H1 (cell line): ENCODE results near the gene GEN1. TPM values are rescaled to one million over a fixed set of nuclear protein-coding genes. Genes with fewer than 3 reads are reported as not detected.

Experiments used
- CTCF ChIA-PET: fragments of 300-600 bp; sonication (Branson Sonifier 250); formaldehyde crosslinking; loops from one replicate; lab custom pipeline; 2021; ENCODE audit not compliant: partially characterized antibody; lab: Charles Lee
- POLR2A ChIA-PET: fragments of 300-600 bp; sonication (Branson Sonifier 250); formaldehyde crosslinking; loops from one replicate; lab custom pipeline; 2021; ENCODE audit warnings: inconsistent platforms; ENCODE audit not compliant: partially characterized antibody; lab: Charles Lee
- DNase-seq, 2 experiments: peaks; one replicate each; pipeline versions ENCODE4 v3.0.0 to v3.0.0-alpha.2; 2010 to 2022; ENCODE audit warnings: low spot score in 2 of 2, low read depth in 1 of 2, mixed read lengths in 1 of 2
- FAIRE-seq: peaks from 2 replicates; lab custom pipeline; 2011; peaks lifted over from hg19 to GRCh38; lab: Jason Lieb, UNC
- H2AFZ ChIP-seq: 2 replicates; pipeline ENCODE4 v1.8.1; 2012; ENCODE audit warnings: low read length, inconsistent platforms
- H2AK5ac ChIP-seq: 2 replicates; pipeline ENCODE4 v1.6.1; 2013; ENCODE audit warnings: low read depth, low read length
- H2BK120ac ChIP-seq: replicated peaks from 2 replicates; pipeline ENCODE3; 2013; ENCODE audit warnings: low read depth, low read length, inconsistent platforms
- H2BK12ac ChIP-seq: 2 replicates; pipeline ENCODE4 v1.6.1; 2013; ENCODE audit warnings: low read depth, low read length
- H2BK15ac ChIP-seq: 2 replicates; pipeline ENCODE4 v1.6.1; 2013; ENCODE audit warnings: low read length
- H2BK20ac ChIP-seq: 2 replicates; pipeline ENCODE4 v1.6.1; 2013; ENCODE audit warnings: low read length
- H2BK5ac ChIP-seq: 2 replicates; pipeline ENCODE4 v1.6.1; 2013; ENCODE audit warnings: low read depth, low read length
- H3K14ac ChIP-seq: 2 replicates; pipeline ENCODE4 v1.6.1; 2013; ENCODE audit warnings: inconsistent platforms; ENCODE audit not compliant: insufficient read length
- H3K18ac ChIP-seq: 2 replicates; pipeline ENCODE4 v1.6.1; 2013; ENCODE audit warnings: low read length; ENCODE audit errors: extremely low read depth
- H3K23ac ChIP-seq: 2 replicates; pipeline ENCODE4 v1.6.1; 2013; ENCODE audit warnings: inconsistent platforms; ENCODE audit not compliant: insufficient read length
- H3K23me2 ChIP-seq: 2 replicates; pipeline ENCODE4 v1.6.1; 2013; ENCODE audit warnings: low read depth, low read length
- H3K27ac ChIP-seq: 2 replicates; pipeline ENCODE4 v1.6.1; 2011; ENCODE audit warnings: low read depth, low read length, inconsistent platforms
- H3K27me3 ChIP-seq, 4 experiments: replicated peaks in 1 of 4; 1 replicate in 1 of 4; 2 replicates in 3 of 4; pipeline versions ENCODE4 v1.6.1 to v1.8.1; 2011 to 2013; ENCODE audit warnings: low read length in 3 of 4, mild to moderate bottlenecking in 3 of 4, inconsistent platforms in 2 of 4, mixed read lengths in 2 of 4, moderate library complexity in 1 of 4; ENCODE audit not compliant: control insufficient read depth in 3 of 4, insufficient read depth in 3 of 4; ENCODE audit errors: extremely low read depth in 1 of 4
- H3K36me3 ChIP-seq, 4 experiments: 2 replicates each; pipeline versions ENCODE4 v1.6.1 to v1.8.1; 2011 to 2013; ENCODE audit warnings: mild to moderate bottlenecking in 4 of 4, low read length in 3 of 4, moderate library complexity in 2 of 4, control low read depth in 1 of 4, inconsistent platforms in 1 of 4; ENCODE audit not compliant: insufficient read depth in 4 of 4, control insufficient read depth in 2 of 4
- H3K4ac ChIP-seq: replicated peaks from 2 replicates; pipeline ENCODE3; 2013; ENCODE audit warnings: low read length, low read depth, mixed read lengths, inconsistent platforms; ENCODE audit not compliant: insufficient read length
- H3K4me1 ChIP-seq, 4 experiments: replicated peaks in 1 of 4; 1 replicate in 1 of 4; 2 replicates in 3 of 4; pipeline versions ENCODE4 v1.6.1 to v1.8.1; 2011 to 2013; ENCODE audit warnings: low read length in 3 of 4, inconsistent platforms in 2 of 4, mixed read lengths in 1 of 4; ENCODE audit not compliant: insufficient read depth in 4 of 4, control insufficient read depth in 3 of 4
- H3K4me2 ChIP-seq, 2 experiments: 2 replicates each; pipeline versions ENCODE4 v1.6.1 to v1.8.1; 2011 to 2013; ENCODE audit warnings: low read depth in 2 of 2, low read length in 2 of 2, control low read depth in 1 of 2, inconsistent platforms in 1 of 2, mild to moderate bottlenecking in 1 of 2; ENCODE audit not compliant: insufficient read depth in 1 of 2
- H3K4me3 ChIP-seq, 4 experiments: fragments of 200-600, 300-600 bp in 1 of 4; sonication (generic), shearing (Covaris generic), sonication (Bioruptor Twin) in 1 of 4; 2 replicates each; pipeline versions ENCODE4 v1.5.1 to v1.8.1; 2011 to 2016; ENCODE audit warnings: low read length in 4 of 4, low read depth in 3 of 4, control low read depth in 2 of 4, inconsistent platforms in 2 of 4, mild to moderate bottlenecking in 2 of 4, mixed read lengths in 1 of 4, moderate library complexity in 1 of 4; ENCODE audit not compliant: insufficient read depth in 2 of 4; ENCODE audit errors: extremely low read depth in 1 of 4
- H3K56ac ChIP-seq: replicated peaks from 2 replicates; pipeline ENCODE3; 2013; ENCODE audit warnings: low read depth, mild to moderate bottlenecking, mixed read lengths, low read length, inconsistent platforms; ENCODE audit not compliant: insufficient read length
- H3K79me1 ChIP-seq: 2 replicates; pipeline ENCODE4 v1.6.1; 2013; ENCODE audit warnings: low read depth, low read length, control low read depth
- H3K79me2 ChIP-seq, 2 experiments: 2 replicates each; pipeline versions ENCODE4 v1.6.1 to v1.8.1; 2012 to 2013; ENCODE audit warnings: low read length in 2 of 2, mild to moderate bottlenecking in 2 of 2, inconsistent platforms in 1 of 2; ENCODE audit not compliant: insufficient read depth in 2 of 2, control insufficient read depth in 1 of 2
- H3K9ac ChIP-seq, 4 experiments: replicated peaks in 1 of 4; 1 replicate in 1 of 4; 2 replicates in 3 of 4; pipeline versions ENCODE4 v1.6.1 to v1.8.1; 2011 to 2013; ENCODE audit warnings: low read depth in 3 of 4, low read length in 3 of 4, control low read depth in 2 of 4, mild to moderate bottlenecking in 2 of 4, moderate library complexity in 2 of 4, inconsistent platforms in 1 of 4; ENCODE audit errors: extremely low read depth in 1 of 4
- H3K9me3 ChIP-seq, 2 experiments: 2 replicates each; pipeline versions ENCODE4 v1.6.1 to v1.8.1; 2012 to 2013; ENCODE audit warnings: mild to moderate bottlenecking in 2 of 2, moderate library complexity in 2 of 2, control low read depth in 1 of 2, inconsistent platforms in 1 of 2, low read depth in 1 of 2, low read length in 1 of 2, mixed read lengths in 1 of 2; ENCODE audit not compliant: insufficient read depth in 2 of 2
- H4K20me1 ChIP-seq, 2 experiments: replicated peaks in 1 of 2; 2 replicates each; pipeline versions ENCODE3 to v1.8.1; 2011 to 2013; ENCODE audit warnings: inconsistent platforms in 2 of 2, low read length in 2 of 2, mild to moderate bottlenecking in 1 of 2; ENCODE audit not compliant: insufficient read depth in 2 of 2, control insufficient read depth in 1 of 2
- H4K5ac ChIP-seq: 2 replicates; pipeline ENCODE4 v1.6.1; 2013; ENCODE audit warnings: low read length, low read depth, mixed read lengths, inconsistent platforms; ENCODE audit not compliant: insufficient read length
- H4K8ac ChIP-seq: 2 replicates; pipeline ENCODE4 v1.8.0; 2013; ENCODE audit warnings: mild to moderate bottlenecking, moderate library complexity, low read length, inconsistent platforms; ENCODE audit not compliant: insufficient read depth; ENCODE audit errors: extremely low read depth
- H4K91ac ChIP-seq: replicated peaks from 2 replicates; pipeline ENCODE3; 2013; ENCODE audit warnings: low read length, mixed read lengths, inconsistent platforms; ENCODE audit not compliant: insufficient read length
- BCL11A ChIP-seq, 2 experiments: IDR thresholded peaks; one replicate each; pipeline ENCODE4 v1.6.1; 2011; ENCODE audit warnings: low read depth in 2 of 2, low read length in 2 of 2, mild to moderate bottlenecking in 2 of 2
- KDM4A ChIP-seq: IDR thresholded peaks from one replicate; pipeline ENCODE4 v1.7.1; 2012; ENCODE audit warnings: low read depth, mild to moderate bottlenecking, moderate library complexity, low read length, inconsistent platforms; ENCODE audit not compliant: severe bottlenecking
- MAFK ChIP-seq: IDR thresholded peaks from 2 replicates; pipeline ENCODE4 v1.6.1; 2012; ENCODE audit warnings: low read depth, mild to moderate bottlenecking, improper control_type of control experiment, low read length
- RNF2 ChIP-seq: fragments of 200-900, 300-1000 bp; sonication (generic); IDR thresholded peaks from 2 replicates; pipeline ENCODE4 v1.7.1; 2016; ENCODE audit warnings: borderline replicate concordance, low read depth, mild to moderate bottlenecking, antibody characterized with exemption, low read length; ENCODE audit not compliant: poor library complexity, severe bottlenecking; ENCODE audit errors: missing control alignments
- SIX5 ChIP-seq: IDR thresholded peaks from 2 replicates; pipeline ENCODE4 v1.6.1; 2011; ENCODE audit warnings: mild to moderate bottlenecking, low read depth, low read length
- SP4 ChIP-seq: IDR thresholded peaks from 2 replicates; pipeline ENCODE4 v1.6.1; 2012; ENCODE audit warnings: low read length, inconsistent platforms
- TAF7 ChIP-seq: optimal IDR thresholded peaks from 2 replicates; pipeline ENCODE3; 2011; ENCODE audit warnings: low read depth, mild to moderate bottlenecking, inconsistent platforms, low read length, moderate library complexity, borderline replicate concordance
- TBP ChIP-seq: IDR thresholded peaks from 2 replicates; pipeline ENCODE4 v1.6.1; 2011; ENCODE audit warnings: low read depth, low read length, improper control_type of control experiment
- WGBS, 2 experiments: shearing (Covaris generic) in 1 of 2; methylation state at CpG; one replicate each; pipeline versions ENCODE4 v1.1.6 to v1.1.7; 2013 to 2015; ENCODE audit warnings: low lambda C conversion rate in 2 of 2, mixed read lengths in 2 of 2, inconsistent platforms in 1 of 2, low coverage in 1 of 2, missing lambda C conversion rate in 1 of 2; ENCODE audit not compliant: insufficient replicate concordance in 2 of 2, insufficient coverage in 1 of 2, insufficient read length in 1 of 2; ENCODE audit errors: extremely low coverage in 1 of 2, missing lambda C conversion rate in 1 of 2; 5-methylcytosine and 5-hydroxymethylcytosine counted together
- polyA plus RNA-seq, 7 experiments: library from polyadenylated mRNA; depleted of rRNA in 3 of 7; stranded (reverse) in 5 of 7; unstranded in 2 of 7; fragments of >200 nt in 5 of 7; fragments of 200-250 nt in 2 of 7; gene quantifications; 1 replicate in 5 of 7; 2 replicates in 1 of 7; 4 replicates in 1 of 7; pipeline versions ENCODE4 v1.2.1 to v1.2.3, GENCODE V29; 2011 to 2013; ENCODE audit warnings: missing spikeins in 2 of 7, mixed read lengths in 2 of 7
- total RNA-seq: library from RNA; stranded (reverse); fragmentation: NEBNext Ultra II Directional; extraction: Animal tissue kit (Norgen Biotek cat#: 25700); gene quantifications from 2 replicates; pipeline ENCODE4 v1.2.1, GENCODE V29; 2021
- TF ChIP-seq, protein P1 (sequence below): IDR thresholded peaks from 2 replicates; pipeline ENCODE4 v1.6.1; 2012; ENCODE audit warnings: low read length, inconsistent platforms
- TF ChIP-seq, protein P2 (sequence below): IDR thresholded peaks from 2 replicates; pipeline ENCODE4 v1.6.1; 2011; ENCODE audit warnings: low read length, improper control_type of control experiment

Gene GEN1
- total and polyA plus RNA-seq, 2 of the 8 experiments (the other 6 are each of a cell fraction or from before 2014, with no cell fraction given) = 6.9 to 19.2 TPM

DNA sequence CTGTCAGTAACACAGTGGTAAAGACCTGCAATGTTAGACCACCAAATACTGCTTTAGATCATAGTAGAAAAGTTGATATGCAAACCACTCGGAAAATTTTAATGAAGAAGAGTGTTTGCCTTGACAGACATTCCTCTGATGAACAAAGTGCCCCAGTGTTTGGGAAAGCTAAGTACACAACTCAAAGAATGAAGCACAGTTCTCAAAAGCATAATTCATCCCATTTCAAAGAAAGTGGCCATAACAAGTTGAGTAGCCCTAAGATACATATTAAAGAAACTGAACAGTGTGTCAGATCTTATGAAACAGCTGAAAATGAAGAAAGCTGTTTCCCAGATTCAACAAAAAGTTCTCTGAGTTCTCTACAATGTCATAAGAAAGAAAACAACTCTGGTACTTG is 27.5 kb downstream of the GEN1 start:
- DNase-seq (no peak), FAIRE-seq (no peak)
- Histone ChIP-seq H3K27me3 (no peaks in the 10 kb centered on the region), H3K4ac (no peak overlapping the region), H3K23me2 (no peaks in the 10 kb centered on the region), H2BK12ac (no peak overlapping the region), H3K18ac (no peak overlapping the region), H2BK15ac (no peak overlapping the region), H3K4me1 (no peaks in the 10 kb centered on the region), H4K20me1 (no peaks in the 10 kb centered on the region), H2BK120ac (no peak overlapping the region), H3K36me3 (peaks cover 0 to 38% (median 10%) of the 10 kb centered on the region in 4 experiments; a peak in 5 of 8 replicates), H4K8ac (no peak overlapping the region), H4K91ac (no peak overlapping the region), H3K23ac (no peak overlapping the region), H3K79me1 (no peaks in the 10 kb centered on the region), H2AK5ac (no peak overlapping the region), H3K4me2 (no peak overlapping the region), H3K56ac (no peak overlapping the region), H3K4me3 (no peak overlapping the region), H4K5ac (no peak overlapping the region), H3K27ac (no peak overlapping the region), H2BK20ac (no peak overlapping the region), H3K79me2 (no peaks in the 10 kb centered on the region), H3K14ac (no peak overlapping the region), H3K9me3 (no peaks in the 10 kb centered on the region), H2AFZ (no peak overlapping the region), H2BK5ac (no peak overlapping the region), H3K9ac (no peak overlapping the region)
- CTCF ChIA-PET = interaction anchor here (1.3 kb wide), 1 partner anchor 49 kb away, joined by 3 read pairs; no protein-coding TSS in a partner anchor
- 86% methylated on average over 1 of the region's 1 CpG; no CpG with 5 or more reads in 1 of the 2 experiments for WGBS, 2 experiments
- POLR2A ChIA-PET = no interaction called here
- TF ChIP-seq TBP (no peak), MAFK (no peak), SIX5 (no peak), SP4 (no peak), RNF2 (no peak), KDM4A (no peak), TAF7 (no peak), BCL11A (IDR thresholded peaks at IDR 0.05; ENCODE audit: low read depth in 2 of 2, low read length in 2 of 2) (no peak)
- TF ChIP-seq, protein P1, sequence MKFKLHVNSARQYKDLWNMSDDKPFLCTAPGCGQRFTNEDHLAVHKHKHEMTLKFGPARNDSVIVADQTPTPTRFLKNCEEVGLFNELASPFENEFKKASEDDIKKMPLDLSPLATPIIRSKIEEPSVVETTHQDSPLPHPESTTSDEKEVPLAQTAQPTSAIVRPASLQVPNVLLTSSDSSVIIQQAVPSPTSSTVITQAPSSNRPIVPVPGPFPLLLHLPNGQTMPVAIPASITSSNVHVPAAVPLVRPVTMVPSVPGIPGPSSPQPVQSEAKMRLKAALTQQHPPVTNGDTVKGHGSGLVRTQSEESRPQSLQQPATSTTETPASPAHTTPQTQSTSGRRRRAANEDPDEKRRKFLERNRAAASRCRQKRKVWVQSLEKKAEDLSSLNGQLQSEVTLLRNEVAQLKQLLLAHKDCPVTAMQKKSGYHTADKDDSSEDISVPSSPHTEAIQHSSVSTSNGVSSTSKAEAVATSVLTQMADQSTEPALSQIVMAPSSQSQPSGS = no peak
- TF ChIP-seq, protein P2, sequence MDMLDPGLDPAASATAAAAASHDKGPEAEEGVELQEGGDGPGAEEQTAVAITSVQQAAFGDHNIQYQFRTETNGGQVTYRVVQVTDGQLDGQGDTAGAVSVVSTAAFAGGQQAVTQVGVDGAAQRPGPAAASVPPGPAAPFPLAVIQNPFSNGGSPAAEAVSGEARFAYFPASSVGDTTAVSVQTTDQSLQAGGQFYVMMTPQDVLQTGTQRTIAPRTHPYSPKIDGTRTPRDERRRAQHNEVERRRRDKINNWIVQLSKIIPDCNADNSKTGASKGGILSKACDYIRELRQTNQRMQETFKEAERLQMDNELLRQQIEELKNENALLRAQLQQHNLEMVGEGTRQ = no peak
